OCI-LY3 (cell line): ENCODE data around the gene DYNLRB1.
"Not testable (repeated sequence)": the region's sequence is repeated elsewhere in the genome, so short reads cannot be mapped to it uniquely, and the experiment has no call there.

ENCODE experiments used
- H2AFZ ChIP-seq: fragments of 200-600, 300-600 bp; shearing (Covaris generic); 2 replicates; pipeline ENCODE4 v1.6.0; 2014; ENCODE audit warnings: antibody characterized with exemption, low read depth, low read length
- H3K27ac ChIP-seq: fragments of 200-600, 300-600 bp; sonication (generic); 2 replicates; pipeline ENCODE4 v1.5.1; 2014; ENCODE audit warnings: mild to moderate bottlenecking, low read length, moderate library complexity, mixed read lengths
- H3K27me3 ChIP-seq: fragments of 200-600, 300-600 bp; sonication (generic); 2 replicates; pipeline ENCODE4 v1.6.1; 2014; ENCODE audit warnings: low read depth, low read length, mixed read lengths
- H3K36me3 ChIP-seq: fragments of 200-600, 300-600 bp; sonication (generic); replicated peaks from 2 replicates; pipeline ENCODE3; 2014; ENCODE audit warnings: low read depth, low read length, mixed read lengths
- H3K4me1 ChIP-seq: fragments of 300-600, 200-600 bp; sonication (generic); 2 replicates; pipeline ENCODE4 v1.6.1; 2014; ENCODE audit warnings: low read length, mixed read lengths
- H3K4me2 ChIP-seq: fragments of 200-600, 300-600 bp; sonication (generic); 2 replicates; pipeline ENCODE4 v1.6.1; 2014; ENCODE audit warnings: low read length, mixed read lengths
- H3K4me3 ChIP-seq: fragments of 300-600, 200-600 bp; sonication (generic); 2 replicates; pipeline ENCODE4 v1.5.1; 2014; ENCODE audit warnings: antibody characterized with exemption, mild to moderate bottlenecking, low read length, moderate library complexity
- H3K79me2 ChIP-seq: fragments of 300-600, 200-600 bp; shearing (Covaris generic); 2 replicates; pipeline ENCODE4 v1.6.1; 2014; ENCODE audit warnings: mild to moderate bottlenecking, low read length, mixed read lengths
- H3K9ac ChIP-seq: fragments of 300-600, 200-600 bp; shearing (Covaris generic); 2 replicates; pipeline ENCODE4 v1.6.0; 2014; ENCODE audit warnings: mild to moderate bottlenecking, low read length, moderate library complexity
- H3K9me3 ChIP-seq: fragments of 200-600, 300-600 bp; shearing (Covaris generic); 2 replicates; pipeline ENCODE4 v1.6.1; 2014; ENCODE audit warnings: low read length, mixed read lengths; ENCODE audit not compliant: insufficient read depth
- H4K20me1 ChIP-seq: fragments of 200-600, 300-600 bp; sonication (generic); 2 replicates; pipeline ENCODE4 v1.6.1; 2016; ENCODE audit warnings: low read length, mixed read lengths; ENCODE audit not compliant: insufficient read depth
- CTCF ChIP-seq: fragments of 200-600, 300-600 bp; sonication (generic); IDR thresholded peaks from 2 replicates; pipeline ENCODE4 v1.5.1; 2014; ENCODE audit warnings: antibody characterized with exemption, low read length, low read depth
- EZH2phosphoT487 ChIP-seq: fragments of 200-600 bp; shearing (Covaris generic); IDR thresholded peaks from 2 replicates; pipeline ENCODE4 v1.6.1; 2018; ENCODE audit warnings: antibody characterized with exemption, mixed run types, low read depth

The DYNLRB1 gene

GRCh38 chr20:34512955-34513419 is 3.2 kb upstream of the DYNLRB1 start:
- no peaks in the 10 kb centered on the region for H3K27me3 ChIP-seq
- no peaks in the 10 kb centered on the region for H3K9me3 ChIP-seq
- H3K4me3 ChIP-seq = no peak overlapping the region
- no peaks in the 10 kb centered on the region for H4K20me1 ChIP-seq
- no peak overlapping the region for H2AFZ ChIP-seq
- H3K4me1 ChIP-seq = peaks cover 11% of the 10 kb centered on the region
- H3K27ac ChIP-seq = no peak overlapping the region
- no peak overlapping the region for H3K9ac ChIP-seq
- TF ChIP-seq EZH2phosphoT487 = no peak
- no peak for TF ChIP-seq CTCF
- H3K79me2 ChIP-seq = peaks cover 17% of the 10 kb centered on the region
- H3K4me2 ChIP-seq = no peak overlapping the region
- peaks cover 8% of the 10 kb centered on the region for H3K36me3 ChIP-seq

GRCh38 chr20:34514034-34514433 is 2.2 kb upstream of the DYNLRB1 start:
- H3K4me1 ChIP-seq = peaks cover 11% of the 10 kb centered on the region
- not testable (repeated sequence) for H3K27ac ChIP-seq, H3K36me3 ChIP-seq, H3K27me3 ChIP-seq, H3K9ac ChIP-seq, H2AFZ ChIP-seq, H3K4me3 ChIP-seq, H3K9me3 ChIP-seq, H3K4me2 ChIP-seq, H4K20me1 ChIP-seq
- peaks cover 25% of the 10 kb centered on the region for H3K79me2 ChIP-seq

- no peaks in the 10 kb centered on the region for H4K20me1 ChIP-seq
- no peak overlapping the region for H3K27ac ChIP-seq
- peak overlapping the region; percentile 87 for H2AFZ ChIP-seq
- peak overlapping the region; percentile 82 for H3K9ac ChIP-seq
- peaks cover 11% of the 10 kb centered on the region for H3K4me1 ChIP-seq
- peaks cover 2% of the 10 kb centered on the region for H3K36me3 ChIP-seq
- H3K4me3 ChIP-seq = peak overlapping the region; percentile 87
- H3K79me2 ChIP-seq = peaks cover 25% of the 10 kb centered on the region
- TF ChIP-seq EZH2phosphoT487 = no peak
- no peak for TF ChIP-seq CTCF
- H3K4me2 ChIP-seq = peak overlapping the region; percentile 87
- no peaks in the 10 kb centered on the region for H3K9me3 ChIP-seq
- H3K27me3 ChIP-seq = no peaks in the 10 kb centered on the region
Measured at GRCh38 chr20:34514897-34515483, 1.2 kb upstream of the DYNLRB1 start.

- Histone ChIP-seq H3K36me3 (peaks cover 2% of the 10 kb centered on the region), H3K9ac (peak overlapping the region; percentile 82), H3K4me3 (peak overlapping the region; percentile 87), H3K27ac (peak overlapping the region; percentile 23), H3K79me2 (peaks cover 25% of the 10 kb centered on the region), H3K4me1 (peaks cover 11% of the 10 kb centered on the region), H4K20me1 (0 out of 2 replicates have a peak, but pooled peaks cover 3% of the 10 kb centered on the region), H2AFZ (peak overlapping the region; percentile 87), H3K4me2 (peak overlapping the region; percentile 87), H3K9me3 (no peaks in the 10 kb centered on the region), H3K27me3 (no peaks in the 10 kb centered on the region)
- TF ChIP-seq CTCF (no peak), EZH2phosphoT487 (no peak)
Measured at GRCh38 chr20:34515484-34516246, 557 bp upstream of the DYNLRB1 start.
